ENCODE measurements around the gene TSPO2.

TSPO2 gene, protein sequence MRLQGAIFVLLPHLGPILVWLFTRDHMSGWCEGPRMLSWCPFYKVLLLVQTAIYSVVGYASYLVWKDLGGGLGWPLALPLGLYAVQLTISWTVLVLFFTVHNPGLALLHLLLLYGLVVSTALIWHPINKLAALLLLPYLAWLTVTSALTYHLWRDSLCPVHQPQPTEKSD

GRCh38 chr6:41042226-41043055 lies at the start of gene TSPO2:
Gene TSPO2, plus strand, starts transcription at chr6:41042467. Its CDS starts 519 bp downstream, at chr6:41042986.
- no peak for DNase-seq (ENCODE audit: low read depth)
- no peak for TF ChIP-seq CTCF (conservative IDR thresholded peaks at IDR 0.05; ENCODE audit: low read depth, low read length)
- H3K4me3 ChIP-seq (ENCODE audit: low read length) = no peak within 1 kb of the TSS

DNA sequence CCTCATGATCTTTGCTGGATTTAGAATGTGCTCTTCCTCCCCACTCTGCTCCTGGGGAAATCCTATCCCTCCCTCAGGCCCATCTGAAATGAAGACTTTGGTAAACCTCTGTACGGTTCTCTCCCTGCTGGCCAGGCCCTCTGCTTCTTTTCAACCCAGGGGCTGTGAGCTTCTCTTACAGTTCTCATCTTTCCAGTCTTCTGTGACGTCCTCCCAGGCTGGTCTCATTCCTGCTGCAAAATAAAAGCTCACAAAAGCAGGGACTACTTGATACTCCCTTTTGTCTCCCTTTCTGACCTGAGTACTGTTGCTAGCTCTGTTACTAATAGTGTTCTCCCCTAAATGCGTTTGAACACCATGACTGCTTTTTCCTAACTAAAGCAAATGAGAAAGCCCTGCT lies 49.5 kb upstream of the TSPO2 start:
- no peak overlapping the region for H3K4me3 ChIP-seq (ENCODE audit: low read length)
- DNase-seq (ENCODE audit: low read depth) = no peak
- no peak for TF ChIP-seq CTCF (conservative IDR thresholded peaks at IDR 0.05; ENCODE audit: low read depth, low read length)

GRCh38 chr6:40996591-40997233 lies 45.6 kb upstream of the TSPO2 start:
- TF ChIP-seq CTCF (conservative IDR thresholded peaks at IDR 0.05; ENCODE audit: low read depth, low read length) = no peak
- no peak overlapping the region for H3K4me3 ChIP-seq (ENCODE audit: low read length)
- DNase-seq (ENCODE audit: low read depth) = no peak

GRCh38 chr6:40997234-40997957 lies 44.9 kb upstream of the TSPO2 start:
- peak; percentile 43 for DNase-seq (ENCODE audit: low read depth)
- H3K4me3 ChIP-seq (ENCODE audit: low read length) = no peak overlapping the region
- TF ChIP-seq CTCF (conservative IDR thresholded peaks at IDR 0.05; ENCODE audit: low read depth, low read length) = no peak

GRCh38 chr6:40998661-40999060 lies 43.6 kb upstream of the TSPO2 start:
- no peak overlapping the region for H3K4me3 ChIP-seq (ENCODE audit: low read length)
- no peak for DNase-seq (ENCODE audit: low read depth)
- TF ChIP-seq CTCF (conservative IDR thresholded peaks at IDR 0.05; ENCODE audit: low read depth, low read length) = no peak

DNA sequence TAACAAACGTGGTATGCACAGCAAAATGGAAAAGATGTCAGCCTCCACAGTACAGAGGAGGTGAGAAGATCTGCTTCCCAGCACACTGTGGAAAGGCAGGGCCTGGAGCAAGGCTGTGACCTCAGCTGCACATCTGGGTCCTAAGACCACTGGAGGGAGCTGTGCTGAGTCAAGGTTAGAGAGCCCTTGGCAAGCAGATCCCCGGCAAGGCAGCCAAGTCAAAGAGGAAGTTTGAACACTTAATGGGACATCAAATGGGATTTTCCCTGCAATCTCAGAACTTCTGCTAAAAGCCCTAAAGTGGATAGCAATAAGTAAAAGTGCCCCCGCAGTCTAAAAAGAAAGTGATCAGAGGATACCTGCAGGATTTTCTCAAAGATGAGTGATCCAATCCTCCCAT lies 42.7 kb upstream of the TSPO2 start:
- TF ChIP-seq CTCF (conservative IDR thresholded peaks at IDR 0.05; ENCODE audit: low read depth, low read length) = peak; percentile 29
- H3K4me3 ChIP-seq (ENCODE audit: low read length) = no peak overlapping the region
- no peak for DNase-seq (ENCODE audit: low read depth)

Data from retinal pigment epithelial cell (primary cell).